Cardiac muscle cell (in vitro differentiated cells and primary cell): ENCODE results near the gene TGFBRAP1. TPM values are rescaled to one million over a fixed set of nuclear protein-coding genes. Genes with fewer than 3 reads are reported as not detected.
A peak's percentile ranks its signal among the peaks of the same experiment; 100 is the strongest.

Source experiments
- DNase-seq, 2 donors: peaks; one replicate each; pipeline versions ENCODE4 v3.0.0 to v3.0.0-alpha.2; 2010 to 2017; ENCODE audit warnings: low read depth in 1 of 2, low spot score in 1 of 2
- H3K27ac ChIP-seq: fragments of 200-600 bp; sonication (generic); 2 replicates; pipeline ENCODE4 v1.5.1; 2016
- H3K27me3 ChIP-seq: fragments of 200-600 bp; sonication (generic); 2 replicates; pipeline ENCODE4 v1.6.0; 2016; ENCODE audit warnings: control low read depth
- H3K36me3 ChIP-seq: fragments of 200-600 bp; sonication (generic); 2 replicates; pipeline ENCODE4 v1.5.1; 2016; ENCODE audit warnings: control low read depth
- H3K4me1 ChIP-seq: fragments of 200-600 bp; sonication (generic); 2 replicates; pipeline ENCODE4 v1.8.1; 2017; ENCODE audit warnings: low read depth, mild to moderate bottlenecking, mixed run types
- H3K4me3 ChIP-seq: fragments of 200-600 bp; sonication (generic); 2 replicates; pipeline ENCODE4 v1.5.1; 2016; ENCODE audit warnings: mild to moderate bottlenecking
- H3K9me3 ChIP-seq: fragments of 200-600 bp; sonication (generic); 2 replicates; pipeline ENCODE4 v1.5.1; 2017; ENCODE audit warnings: low read depth, mild to moderate bottlenecking, control low read depth
- polyA plus RNA-seq: library from polyadenylated mRNA; unstranded; fragments of >200 nt; fragmentation: Nextera tagmentation; extraction: Ambion mirVana; gene quantifications from 2 replicates; pipeline ENCODE4 v1.2.1, GENCODE V29; 2016
- total RNA-seq: library from RNA; depleted of rRNA; stranded (reverse); fragments of >200 nt; gene quantifications from 2 replicates; pipeline ENCODE4 v1.2.3, GENCODE V29; 2016
- TF ChIP-seq, protein P1 (sequence below): IDR thresholded peaks from 2 replicates; pipeline ENCODE4 v1.5.1; 2012; ENCODE audit warnings: low read depth, mild to moderate bottlenecking, low read length

TGFBRAP1 gene
- total and polyA plus RNA-seq, 2 experiments from 2014 or later: 11.5 to 18.9 TPM

DNA sequence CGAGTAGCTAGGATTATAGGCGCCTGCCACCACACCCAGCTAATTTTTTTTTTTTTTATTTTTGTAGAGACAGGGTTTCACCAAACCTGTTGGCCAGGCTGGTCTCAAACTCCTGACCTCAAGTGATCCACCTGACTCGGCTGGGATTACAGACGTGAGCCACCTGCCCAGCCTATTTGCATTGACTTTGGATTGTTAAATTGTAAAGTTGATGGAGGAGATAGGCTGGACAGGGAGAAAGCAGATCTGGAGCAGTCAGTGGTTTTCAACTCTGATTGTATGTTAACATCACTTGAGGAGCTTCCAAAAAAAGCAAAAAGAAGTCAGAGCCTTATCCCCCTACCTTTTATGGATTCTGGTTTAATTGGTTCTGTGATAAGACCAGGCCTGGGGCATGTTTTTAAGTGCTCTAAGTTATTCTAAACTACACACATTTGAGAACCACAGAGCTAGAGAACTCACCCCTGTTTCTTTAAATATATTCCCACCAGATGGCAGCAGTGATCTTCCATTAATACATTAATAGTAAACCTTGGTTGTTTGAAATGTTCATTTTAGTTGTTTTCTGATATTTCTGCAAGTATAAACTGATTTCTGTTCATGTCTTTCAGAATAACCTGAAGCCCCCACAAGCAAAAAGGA, 15.3 kb upstream of the TGFBRAP1 start:
- H3K4me3 ChIP-seq: no peak overlapping the region
- H3K27ac ChIP-seq: peak overlapping the region; percentile 64
- no peaks in the 10 kb centered on the region for H3K27me3 ChIP-seq
- DNase-seq: peak; percentile 69 to 83
- TF ChIP-seq, protein P1, sequence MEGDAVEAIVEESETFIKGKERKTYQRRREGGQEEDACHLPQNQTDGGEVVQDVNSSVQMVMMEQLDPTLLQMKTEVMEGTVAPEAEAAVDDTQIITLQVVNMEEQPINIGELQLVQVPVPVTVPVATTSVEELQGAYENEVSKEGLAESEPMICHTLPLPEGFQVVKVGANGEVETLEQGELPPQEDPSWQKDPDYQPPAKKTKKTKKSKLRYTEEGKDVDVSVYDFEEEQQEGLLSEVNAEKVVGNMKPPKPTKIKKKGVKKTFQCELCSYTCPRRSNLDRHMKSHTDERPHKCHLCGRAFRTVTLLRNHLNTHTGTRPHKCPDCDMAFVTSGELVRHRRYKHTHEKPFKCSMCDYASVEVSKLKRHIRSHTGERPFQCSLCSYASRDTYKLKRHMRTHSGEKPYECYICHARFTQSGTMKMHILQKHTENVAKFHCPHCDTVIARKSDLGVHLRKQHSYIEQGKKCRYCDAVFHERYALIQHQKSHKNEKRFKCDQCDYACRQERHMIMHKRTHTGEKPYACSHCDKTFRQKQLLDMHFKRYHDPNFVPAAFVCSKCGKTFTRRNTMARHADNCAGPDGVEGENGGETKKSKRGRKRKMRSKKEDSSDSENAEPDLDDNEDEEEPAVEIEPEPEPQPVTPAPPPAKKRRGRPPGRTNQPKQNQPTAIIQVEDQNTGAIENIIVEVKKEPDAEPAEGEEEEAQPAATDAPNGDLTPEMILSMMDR: peak; percentile 33
- H3K36me3 ChIP-seq: peaks cover 58% of the 10 kb centered on the region
- no peaks in the 10 kb centered on the region for H3K9me3 ChIP-seq
- peaks cover 11% of the 10 kb centered on the region for H3K4me1 ChIP-seq

DNA sequence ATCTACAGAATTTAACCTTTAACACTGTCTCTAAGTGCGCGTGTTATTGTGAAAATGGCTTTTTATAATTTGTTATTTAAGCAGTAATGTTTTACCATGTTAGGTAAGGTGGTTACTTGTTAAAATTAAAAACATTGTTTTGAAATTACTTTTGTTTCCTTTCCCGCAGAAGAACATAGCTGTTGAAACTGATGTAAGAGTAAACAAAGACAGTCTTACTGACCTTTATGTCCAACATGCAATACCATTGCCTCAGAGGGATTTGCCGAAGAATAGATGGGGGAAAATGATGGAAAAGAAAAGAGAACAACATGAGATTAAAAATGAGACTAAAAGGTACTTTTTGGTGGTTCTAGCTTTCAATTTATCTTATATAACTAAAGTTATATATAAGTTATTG, 9.9 kb upstream of the TGFBRAP1 start:
- TF ChIP-seq, protein P1: no peak
- H3K36me3 ChIP-seq: peaks cover 45% of the 10 kb centered on the region
- no peak overlapping the region for H3K4me3 ChIP-seq
- peaks cover 11% of the 10 kb centered on the region for H3K4me1 ChIP-seq
- H3K27ac ChIP-seq: no peak overlapping the region
- DNase-seq: no peak
- no peaks in the 10 kb centered on the region for H3K27me3 ChIP-seq
- no peaks in the 10 kb centered on the region for H3K9me3 ChIP-seq

DNA sequence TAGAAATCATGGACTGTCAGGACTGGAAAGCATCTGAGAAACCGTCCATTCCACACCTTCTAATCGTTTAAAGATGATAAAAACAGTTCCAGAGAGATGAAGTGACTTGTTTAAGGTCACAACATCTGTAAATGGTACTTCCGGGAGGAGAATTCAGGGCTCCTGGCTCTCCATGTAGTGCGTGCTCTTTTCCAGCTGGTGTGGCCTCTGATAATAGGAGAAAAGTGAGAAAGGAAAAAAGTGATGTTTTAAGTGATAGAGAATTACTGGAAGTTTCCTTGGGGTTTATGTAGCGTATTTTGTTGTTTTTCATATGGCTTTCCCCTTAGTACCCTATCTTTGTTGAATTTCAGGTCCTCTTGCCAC, 8.5 kb upstream of the TGFBRAP1 start:
- no peak for DNase-seq
- TF ChIP-seq, protein P1: no peak
- no peaks in the 10 kb centered on the region for H3K9me3 ChIP-seq
- peaks cover 33% of the 10 kb centered on the region for H3K36me3 ChIP-seq
- peak overlapping the region; percentile 81 for H3K4me3 ChIP-seq
- H3K4me1 ChIP-seq: peaks cover 11% of the 10 kb centered on the region
- H3K27ac ChIP-seq: peak overlapping the region; percentile 100
- no peaks in the 10 kb centered on the region for H3K27me3 ChIP-seq

DNA sequence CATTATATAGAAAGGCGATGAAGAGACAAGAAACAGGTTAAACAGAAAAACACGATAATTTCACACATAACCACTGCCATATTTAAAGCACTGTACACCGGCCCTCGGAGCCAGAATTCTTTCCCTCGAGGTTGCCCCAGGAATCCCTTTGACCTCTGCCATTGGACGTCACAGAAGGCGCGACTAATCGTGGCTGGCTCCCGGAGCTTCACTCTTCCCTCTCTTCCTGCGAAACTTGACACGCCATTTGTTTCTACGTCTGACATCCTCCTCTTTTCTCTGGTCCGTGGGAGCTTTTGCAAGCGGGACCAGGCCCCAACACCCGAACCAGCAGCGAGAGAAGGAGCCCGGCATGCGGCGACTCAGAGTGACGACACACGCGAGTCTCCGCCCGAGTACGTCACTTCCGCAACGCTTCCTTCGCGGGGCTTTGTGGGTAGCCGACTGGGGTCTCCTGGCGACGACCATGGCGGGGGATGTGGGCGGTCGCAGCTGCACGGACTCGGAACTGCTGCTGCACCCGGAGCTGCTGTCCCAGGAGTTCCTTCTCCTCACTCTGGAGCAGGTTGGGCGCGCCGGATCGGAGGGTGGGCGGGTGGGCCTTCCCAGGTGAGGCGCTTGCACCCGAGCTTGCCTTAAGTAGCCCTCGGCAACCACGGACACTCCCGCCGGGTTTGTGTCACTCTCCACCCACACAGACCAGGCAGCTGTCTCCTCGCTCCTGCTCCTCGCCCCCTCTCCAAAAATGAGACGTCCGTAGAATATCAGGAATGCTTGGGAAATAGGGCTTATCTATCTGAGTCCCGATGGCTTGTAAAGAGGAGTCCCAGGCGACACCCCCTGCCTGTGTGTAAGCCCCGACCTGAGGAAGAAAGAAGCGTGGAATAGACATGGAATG, 7.8 kb upstream of the TGFBRAP1 start, which contains the start of gene C2orf49:
Gene C2orf49 (plus strand): TSS at position 419 of the 898 bp plus-strand sequence. CDS start 48 bp downstream, at position 467.
- H3K4me1 ChIP-seq: peaks cover 11% of the 10 kb centered on the region
- H3K4me3 ChIP-seq: peak within 1 kb of the TSS; percentile 81
- peak within 1 kb of the TSS; percentile 100 for H3K27ac ChIP-seq
- TF ChIP-seq, protein P1: no peak
- no peaks in the 10 kb centered on the region for H3K9me3 ChIP-seq
- peaks cover 28% of the 10 kb centered on the region for H3K36me3 ChIP-seq
- peak; percentile 90 to 96 for DNase-seq
- no peaks in the 10 kb centered on the region for H3K27me3 ChIP-seq

DNA sequence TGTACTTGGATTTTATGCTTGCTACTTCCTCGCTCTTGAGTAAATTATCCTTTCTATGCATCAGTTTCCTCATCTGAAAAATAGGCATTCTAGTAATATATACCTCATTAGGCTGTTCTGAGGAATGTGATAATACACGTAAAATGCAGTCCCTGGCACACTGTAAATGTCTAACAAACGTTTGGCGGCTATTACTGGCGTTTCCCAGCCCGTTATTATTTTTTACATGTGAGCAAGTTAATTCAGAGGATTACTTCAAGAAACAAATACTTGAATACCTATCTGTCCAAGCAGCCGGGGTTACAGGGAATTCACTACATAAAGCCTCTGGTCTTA, 7.2 kb upstream of the TGFBRAP1 start:
- no peaks in the 10 kb centered on the region for H3K9me3 ChIP-seq
- no peaks in the 10 kb centered on the region for H3K27me3 ChIP-seq
- H3K4me3 ChIP-seq: peak overlapping the region; percentile 81
- H3K27ac ChIP-seq: peak overlapping the region; percentile 100
- TF ChIP-seq, protein P1: no peak
- H3K36me3 ChIP-seq: peaks cover 23% of the 10 kb centered on the region
- no peak for DNase-seq
- H3K4me1 ChIP-seq: peaks cover 11% of the 10 kb centered on the region
